HL-60/S4 treated with retinoic acid at 250 ng/mL for 4 days and 3 days (cell line): ENCODE measurements around the gene POU2F2.

Experiments used
- in situ Hi-C: fragments of 300-500 bp; cut with MboI; formaldehyde crosslinking; loops from 2 replicates; pipeline ENCODE4 v1.7.0; 2022; ENCODE audit warnings: low sequenced_read_pairs

The POU2F2 gene

DNA sequence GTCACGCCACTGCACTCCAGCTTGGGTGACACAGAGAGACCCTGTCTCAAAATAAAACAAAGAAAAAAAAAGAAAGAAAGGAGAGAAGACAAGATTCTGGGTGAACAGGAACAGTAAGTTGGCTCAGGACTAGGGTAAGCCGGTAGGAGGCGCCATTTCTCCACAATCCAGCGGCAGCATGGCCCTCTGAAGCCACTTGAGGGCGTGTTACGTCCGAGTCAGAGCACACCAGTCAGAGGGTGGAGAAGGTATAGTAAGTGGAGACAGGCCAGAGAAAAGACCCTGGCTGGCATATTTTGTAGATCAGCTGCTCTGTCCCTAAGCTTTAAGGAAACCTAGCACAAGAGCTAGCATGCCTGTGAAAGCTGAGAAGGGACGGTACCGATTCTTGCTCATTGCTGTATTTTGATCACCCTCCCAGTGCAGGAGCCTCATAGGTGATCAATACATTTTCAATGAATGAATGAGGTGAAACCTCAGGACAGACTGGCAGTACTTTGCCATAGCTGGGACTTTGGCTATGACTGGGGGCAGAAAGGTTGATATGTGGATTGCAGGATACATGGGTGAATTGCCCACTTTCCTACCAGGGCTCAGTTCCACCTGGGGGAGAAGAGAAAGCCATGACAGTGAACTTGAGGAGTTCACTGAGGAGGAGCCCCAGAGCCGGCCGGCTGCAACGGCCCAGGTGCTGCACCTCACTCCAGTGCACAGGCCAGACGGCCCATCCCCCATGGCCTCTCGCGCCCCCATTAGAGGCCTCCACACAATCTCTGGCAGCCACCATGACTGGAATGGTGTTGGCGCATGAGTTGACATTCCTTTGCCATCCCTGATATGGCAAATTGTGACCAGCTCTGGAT lies 23.5 kb downstream of the POU2F2 start:
- in situ Hi-C loops, result loop anchor here (25.0 kb wide), 1 partner anchor 479 kb away; the partner anchor contains the start of gene CEACAM8

- in situ Hi-C loops, result loop anchor here (25.0 kb wide), 1 partner anchor 482 kb away; the partner anchor contains the start of gene CEACAM8
Observed at GRCh38 chr19:42105368-42105767, 26.9 kb downstream of the POU2F2 start.

- in situ Hi-C loops, result loop anchor here (25.0 kb wide), 1 partner anchor 484 kb away; the partner anchor contains the start of gene CEACAM8
Observed at GRCh38 chr19:42102877-42103276, 29.4 kb downstream of the POU2F2 start.

- in situ Hi-C loops, result loop anchor here (25.0 kb wide), 1 partner anchor 487 kb away; the partner anchor contains the start of gene CEACAM8
Observed at GRCh38 chr19:42100241-42100640, 32.0 kb downstream of the POU2F2 start.

- in situ Hi-C loops, result no loop called here
Observed at GRCh38 chr19:42099336-42099925, 32.8 kb downstream of the POU2F2 start.

DNA sequence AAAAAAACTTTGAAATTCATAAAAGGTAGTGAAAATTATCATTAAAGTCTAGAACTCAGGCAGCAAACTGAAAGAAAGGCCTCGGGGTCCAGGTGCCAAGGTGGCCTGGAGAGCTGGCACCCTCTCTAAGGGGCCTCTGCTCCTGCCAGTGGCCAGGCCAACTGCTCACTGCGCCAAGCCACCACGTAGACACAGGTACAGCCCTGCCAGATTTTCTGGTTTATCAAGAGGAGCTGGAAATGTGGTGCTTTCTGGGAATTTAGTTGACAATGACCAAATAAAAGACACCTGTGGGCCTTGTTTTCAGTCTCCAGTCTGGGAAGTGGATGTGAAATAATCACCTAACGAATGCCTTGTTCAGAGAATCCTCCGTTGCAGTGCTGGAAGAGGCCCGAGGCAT lies 33.5 kb downstream of the POU2F2 start:
- in situ Hi-C loops, result no loop called here

- in situ Hi-C loops, result no loop called here
Observed at GRCh38 chr19:42097461-42097860, 34.8 kb downstream of the POU2F2 start.

DNA sequence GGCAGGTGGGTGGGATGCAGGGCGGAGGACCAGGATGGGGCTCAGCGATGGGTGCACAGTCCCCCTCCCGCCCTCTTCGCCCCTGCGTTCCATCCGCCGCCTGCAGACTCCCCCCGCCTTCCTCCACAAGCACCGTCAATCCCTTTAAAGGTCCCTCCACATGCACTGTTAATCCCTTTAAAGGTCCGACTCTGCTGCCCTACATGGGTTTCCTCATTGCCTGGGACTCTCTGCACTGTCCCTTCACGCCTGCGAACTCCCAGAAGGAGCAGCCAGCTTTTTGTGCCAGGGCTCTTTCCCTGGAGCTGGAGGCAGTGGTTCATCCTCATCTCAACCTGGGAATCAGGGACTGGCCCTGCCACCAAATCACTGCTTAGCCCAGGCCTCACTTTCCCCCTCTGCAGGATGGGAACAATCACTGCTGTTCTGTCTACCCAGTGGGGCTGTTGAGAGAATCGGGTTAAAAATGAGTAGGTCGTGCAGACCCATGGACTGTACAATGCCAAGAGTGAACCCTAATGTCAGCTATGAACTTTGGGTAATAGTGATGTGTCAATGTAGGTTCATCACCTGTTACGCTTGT lies 35.9 kb downstream of the POU2F2 start:
- in situ Hi-C loops, result no loop called here

DNA sequence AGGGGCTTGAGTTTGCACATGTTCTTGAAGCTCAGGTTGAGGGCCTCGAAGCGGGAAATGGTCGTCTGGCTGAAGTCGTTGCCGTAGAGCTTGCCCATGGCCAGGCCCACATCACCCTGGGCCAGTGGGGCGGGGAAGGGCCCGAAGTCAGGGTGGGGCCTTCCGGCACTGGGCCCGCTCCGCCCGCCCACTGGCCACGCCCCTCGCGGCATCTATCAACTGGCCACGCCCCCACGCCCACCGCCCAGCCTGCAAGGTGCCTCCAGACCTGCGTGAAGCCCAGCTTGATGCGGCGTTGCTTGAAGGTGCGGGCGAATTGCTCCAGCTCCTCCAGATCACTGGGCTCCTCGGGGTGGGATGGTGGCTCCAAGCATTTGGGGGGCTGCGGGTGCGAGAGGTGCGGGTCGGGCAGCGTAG lies 36.4 kb downstream of the POU2F2 start:
- in situ Hi-C loops, result no loop called here

DNA sequence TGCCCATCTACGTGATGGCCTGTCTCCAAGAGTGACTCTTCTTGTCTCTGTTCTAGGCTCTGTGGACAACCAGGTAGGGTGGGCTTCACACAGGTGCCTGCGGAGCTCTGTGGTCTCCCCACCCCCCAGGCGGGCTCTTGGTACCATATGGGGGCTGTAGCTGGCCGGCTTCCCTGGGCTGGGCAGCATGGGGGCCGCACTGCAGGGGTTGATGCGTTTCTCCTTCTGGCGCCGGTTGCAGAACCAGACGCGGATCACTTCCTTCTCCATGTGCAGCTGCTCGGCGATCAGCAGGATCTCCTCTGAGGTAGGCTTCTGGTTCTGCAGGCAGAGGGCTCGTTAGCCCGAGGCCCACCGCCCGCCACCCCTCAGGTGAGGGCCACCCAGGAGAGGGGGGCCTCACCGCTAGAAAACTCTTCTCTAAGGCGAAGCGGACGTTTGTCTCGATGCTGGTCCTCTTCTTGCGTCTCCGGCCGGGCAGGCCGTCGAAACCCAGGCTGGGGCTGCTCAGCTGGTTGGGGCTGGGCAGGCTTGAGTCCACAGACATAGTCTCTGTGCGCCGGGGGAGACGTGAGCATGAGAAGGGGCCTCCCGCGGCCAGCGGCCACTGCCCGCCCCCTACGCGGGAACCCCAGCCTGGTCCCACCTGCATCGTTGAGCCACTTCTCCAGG lies 37.0 kb downstream of the POU2F2 start:
- in situ Hi-C loops, result no loop called here

DNA sequence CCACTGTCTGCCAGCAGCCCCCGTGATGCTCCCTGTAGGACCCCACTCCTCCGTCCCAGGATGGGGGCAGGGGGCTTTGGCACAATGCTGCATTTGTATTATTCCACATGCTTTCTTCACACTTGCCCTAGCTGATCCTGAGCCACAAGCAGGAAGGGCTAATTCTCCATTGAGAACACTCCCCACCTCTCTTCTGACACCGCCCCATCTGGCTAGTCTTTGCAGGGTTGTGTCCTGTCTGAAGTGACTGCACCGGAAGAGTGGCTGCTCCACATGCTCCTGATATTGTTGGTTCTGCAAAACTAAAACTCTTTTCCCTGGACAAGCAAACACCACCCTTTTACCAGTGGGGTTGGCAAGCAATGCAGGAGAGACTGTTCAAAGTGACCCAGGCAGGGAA lies 38.3 kb downstream of the POU2F2 start:
- in situ Hi-C loops, result no loop called here

DNA sequence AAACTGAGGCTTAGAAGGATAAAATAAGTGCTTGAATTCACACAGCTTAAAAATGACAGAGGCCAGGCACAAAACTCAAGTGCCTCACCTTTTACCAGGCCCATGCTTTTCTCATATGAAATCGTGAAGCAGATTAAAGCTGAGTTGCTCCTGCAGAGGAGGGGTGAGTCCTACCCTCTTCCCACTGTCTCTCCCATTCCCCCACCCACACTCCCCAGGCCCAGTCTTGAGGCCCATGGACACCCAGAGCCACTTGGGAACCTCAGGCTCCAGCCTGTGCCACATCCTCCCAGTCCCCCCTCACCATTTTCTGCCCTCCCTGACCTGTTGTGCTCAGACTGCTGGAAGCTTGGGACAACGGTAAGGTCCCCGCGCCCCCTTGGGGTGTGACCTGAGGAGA lies 38.7 kb downstream of the POU2F2 start:
- in situ Hi-C loops, result no loop called here

- in situ Hi-C loops, result no loop called here
Observed at GRCh38 chr19:42092350-42092749, 39.9 kb downstream of the POU2F2 start.

DNA sequence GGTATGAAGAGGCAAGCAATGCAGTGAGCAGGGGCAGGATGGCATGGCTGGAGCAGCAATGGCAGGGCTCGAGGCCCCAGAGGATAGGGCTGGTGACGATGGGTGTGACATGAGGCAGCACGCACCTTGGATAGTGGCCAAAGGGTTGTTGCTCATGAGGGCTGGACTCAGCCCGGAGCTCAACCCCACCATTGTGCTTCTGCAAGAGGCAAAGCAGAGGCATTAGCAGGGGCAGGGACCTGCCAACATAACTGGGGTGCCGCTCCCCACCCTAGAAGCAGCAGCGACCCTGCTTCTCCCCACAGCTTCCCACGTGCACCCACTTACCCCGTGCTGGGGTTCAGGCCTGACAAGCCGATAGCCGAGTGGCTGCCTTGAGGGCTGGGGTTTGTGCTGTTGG lies 40.5 kb downstream of the POU2F2 start:
- in situ Hi-C loops, result no loop called here

- in situ Hi-C loops, result no loop called here
Observed at GRCh38 chr19:42091300-42091699, 40.9 kb downstream of the POU2F2 start.

GRCh38 chr19:42090672-42091071 lies 41.6 kb downstream of the POU2F2 start:
- in situ Hi-C loops, result no loop called here

GRCh38 chr19:42089772-42090171 lies 42.5 kb downstream of the POU2F2 start:
- in situ Hi-C loops, result no loop called here

DNA sequence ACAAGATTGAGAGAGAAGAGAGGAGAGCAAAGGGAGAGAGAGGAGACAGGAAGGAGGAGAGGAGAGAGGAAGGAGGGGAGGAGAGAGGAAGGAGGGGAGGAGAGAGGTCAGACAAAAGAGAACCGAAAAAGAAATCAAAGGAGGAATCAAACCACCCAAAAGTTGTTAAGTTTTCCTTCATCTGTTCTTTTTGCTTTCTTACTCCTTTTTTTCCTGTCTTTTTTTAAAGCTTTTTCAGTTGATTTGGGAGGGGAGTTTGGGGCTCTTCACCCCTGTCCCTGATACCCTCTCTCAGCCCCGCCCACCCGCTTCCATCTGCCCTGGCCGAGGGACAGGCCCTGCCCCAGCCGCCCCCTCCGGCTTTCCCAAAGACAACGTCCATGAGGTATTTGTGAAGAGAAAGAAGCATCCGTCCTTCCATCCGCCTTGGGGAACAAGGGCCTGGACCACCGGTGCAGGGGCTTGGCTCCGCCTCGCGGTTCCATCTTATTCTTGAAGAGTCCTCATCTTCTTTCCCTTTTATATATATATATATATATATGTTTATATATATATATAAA lies 43.0 kb downstream of the POU2F2 start:
- in situ Hi-C loops, result no loop called here

GRCh38 chr19:42088471-42089190 lies 43.6 kb downstream of the POU2F2 start:
- in situ Hi-C loops, result no loop called here
